SIG-M5 treated with dmso at 0.1 percent for 504 hours (cell line): ENCODE results near the gene ZSWIM9.

Source experiments
- DNase-seq: peaks from one replicate; lab custom pipeline; 2025; ENCODE audit not compliant: unreplicated experiment; lab: John Stamatoyannopoulos, UW

Gene ZSWIM9

GRCh38 chr19:48174445-48175030 is 4.1 kb downstream of the ZSWIM9 start:
- DNase-seq: no peak

- no peak for DNase-seq
Observed at GRCh38 chr19:48175578-48175977, 5.1 kb downstream of the ZSWIM9 start.

GRCh38 chr19:48176226-48176625 is 5.7 kb downstream of the ZSWIM9 start:
- no peak for DNase-seq

GRCh38 chr19:48181505-48181904 is 11.0 kb downstream of the ZSWIM9 start:
- no peak for DNase-seq

- no peak for DNase-seq
Observed at GRCh38 chr19:48182434-48182833, 12.0 kb downstream of the ZSWIM9 start.

GRCh38 chr19:48183356-48183755 is 12.9 kb downstream of the ZSWIM9 start:
- no peak for DNase-seq

GRCh38 chr19:48186015-48186414 is 15.5 kb downstream of the ZSWIM9 start:
- DNase-seq: no peak

GRCh38 chr19:48186541-48186991 is 16.1 kb downstream of the ZSWIM9 start:
- DNase-seq: no peak

- DNase-seq: peak; percentile 54
Observed at GRCh38 chr19:48190288-48190884, 19.9 kb downstream of the ZSWIM9 start.

- DNase-seq: no peak
Observed at GRCh38 chr19:48190885-48191284, 20.4 kb downstream of the ZSWIM9 start.

- DNase-seq: no peak
Observed at GRCh38 chr19:48192750-48193149, 22.3 kb downstream of the ZSWIM9 start.

GRCh38 chr19:48194041-48194843 is 23.8 kb downstream of the ZSWIM9 start:
- DNase-seq: no peak

- no peak for DNase-seq
Observed at GRCh38 chr19:48194844-48195830, 24.7 kb downstream of the ZSWIM9 start.

GRCh38 chr19:48196321-48196763 is 25.9 kb downstream of the ZSWIM9 start:
- no peak for DNase-seq

GRCh38 chr19:48196933-48197665 is 26.6 kb downstream of the ZSWIM9 start:
- no peak for DNase-seq

- no peak for DNase-seq
Observed at GRCh38 chr19:48203222-48203793, 32.8 kb downstream of the ZSWIM9 start.

- peak; percentile 96 for DNase-seq
Observed at GRCh38 chr19:48203794-48204628, 33.5 kb downstream of the ZSWIM9 start.

- DNase-seq: peak; percentile 58
Observed at GRCh38 chr19:48206397-48207093, 36.1 kb downstream of the ZSWIM9 start.
